Osteoblast (primary cell): ENCODE results near the gene PGLYRP1. TPM values are rescaled to one million over a fixed set of nuclear protein-coding genes. Genes with fewer than 3 reads are reported as not detected.

Experiments used
- DNase-seq: peaks from one replicate; pipeline ENCODE4 v3.0.0; 2011; ENCODE audit warnings: low spot score, mixed read lengths; ENCODE audit not compliant: insufficient read length; ENCODE audit errors: missing footprints
- H2AFZ ChIP-seq: 2 replicates; pipeline ENCODE4 v1.6.0; 2011; ENCODE audit warnings: mild to moderate bottlenecking, low read length
- H3K27ac ChIP-seq: 2 replicates; pipeline ENCODE4 v1.5.1; 2011; ENCODE audit warnings: mild to moderate bottlenecking, low read depth, low read length, moderate library complexity
- H3K27me3 ChIP-seq: 2 replicates; pipeline ENCODE4 v1.6.0; 2012; ENCODE audit warnings: mild to moderate bottlenecking, control low read depth, inconsistent platforms, low read length, moderate library complexity; ENCODE audit not compliant: insufficient read depth
- H3K36me3 ChIP-seq: 2 replicates; pipeline ENCODE4 v1.5.1; 2011; ENCODE audit warnings: mild to moderate bottlenecking, low read length, control low read depth, moderate library complexity; ENCODE audit not compliant: insufficient read depth
- H3K4me1 ChIP-seq: 2 replicates; pipeline ENCODE4 v1.5.1; 2011; ENCODE audit warnings: mild to moderate bottlenecking, low read length, control low read depth, moderate library complexity; ENCODE audit not compliant: insufficient read depth
- H3K4me2 ChIP-seq: 2 replicates; pipeline ENCODE4 v1.6.0; 2011; ENCODE audit warnings: mild to moderate bottlenecking, low read length; ENCODE audit not compliant: insufficient read depth
- H3K4me3 ChIP-seq: fragments of 200-600 bp; sonication (generic); 3 replicates; pipeline ENCODE4 v1.5.1; 2012; ENCODE audit warnings: mild to moderate bottlenecking, low read length, inconsistent platforms; ENCODE audit not compliant: insufficient read depth
- H3K79me2 ChIP-seq: 2 replicates; pipeline ENCODE4 v1.6.0; 2012; ENCODE audit warnings: mild to moderate bottlenecking, low read length, control low read depth, inconsistent platforms; ENCODE audit not compliant: insufficient read depth
- H3K9me3 ChIP-seq: 2 replicates; pipeline ENCODE4 v1.5.1; 2011; ENCODE audit warnings: low read depth, low read length, control low read depth
- H4K20me1 ChIP-seq: 2 replicates; pipeline ENCODE4 v1.6.0; 2012; ENCODE audit warnings: mild to moderate bottlenecking, low read length, control low read depth; ENCODE audit not compliant: insufficient read depth
- total RNA-seq: library from RNA; depleted of rRNA; stranded (reverse); fragments of >200 nt; gene quantifications from 2 replicates; pipeline ENCODE4 v1.2.3, GENCODE V29; 2012
- TF ChIP-seq, protein P1 (sequence below): IDR thresholded peaks from 2 replicates; pipeline ENCODE4 v1.5.1; 2011; ENCODE audit warnings: mild to moderate bottlenecking, low read depth, low read length, moderate library complexity; ENCODE audit errors: extremely low read depth

Gene PGLYRP1
- total RNA-seq, 1 donor: not detected

DNA sequence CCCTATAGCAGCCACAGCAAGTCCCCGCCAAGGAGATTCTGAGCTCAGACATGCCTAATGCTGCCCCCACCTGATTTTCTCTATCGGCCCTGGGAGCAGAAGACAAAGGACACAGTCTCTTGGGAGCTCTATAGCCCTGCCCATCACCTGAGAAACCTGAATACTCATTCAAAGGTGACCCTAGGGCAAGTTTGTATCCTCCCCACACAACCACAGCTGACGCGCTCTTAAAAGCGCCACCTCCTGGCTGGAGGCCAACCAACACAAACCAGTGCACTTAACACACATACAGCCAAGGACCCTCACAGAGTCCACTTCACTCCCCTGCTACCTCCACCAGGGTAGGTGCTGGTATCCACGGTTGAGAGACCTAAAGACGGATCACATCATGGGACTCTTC is 26.7 kb upstream of the PGLYRP1 start:
- TF ChIP-seq, protein P1, sequence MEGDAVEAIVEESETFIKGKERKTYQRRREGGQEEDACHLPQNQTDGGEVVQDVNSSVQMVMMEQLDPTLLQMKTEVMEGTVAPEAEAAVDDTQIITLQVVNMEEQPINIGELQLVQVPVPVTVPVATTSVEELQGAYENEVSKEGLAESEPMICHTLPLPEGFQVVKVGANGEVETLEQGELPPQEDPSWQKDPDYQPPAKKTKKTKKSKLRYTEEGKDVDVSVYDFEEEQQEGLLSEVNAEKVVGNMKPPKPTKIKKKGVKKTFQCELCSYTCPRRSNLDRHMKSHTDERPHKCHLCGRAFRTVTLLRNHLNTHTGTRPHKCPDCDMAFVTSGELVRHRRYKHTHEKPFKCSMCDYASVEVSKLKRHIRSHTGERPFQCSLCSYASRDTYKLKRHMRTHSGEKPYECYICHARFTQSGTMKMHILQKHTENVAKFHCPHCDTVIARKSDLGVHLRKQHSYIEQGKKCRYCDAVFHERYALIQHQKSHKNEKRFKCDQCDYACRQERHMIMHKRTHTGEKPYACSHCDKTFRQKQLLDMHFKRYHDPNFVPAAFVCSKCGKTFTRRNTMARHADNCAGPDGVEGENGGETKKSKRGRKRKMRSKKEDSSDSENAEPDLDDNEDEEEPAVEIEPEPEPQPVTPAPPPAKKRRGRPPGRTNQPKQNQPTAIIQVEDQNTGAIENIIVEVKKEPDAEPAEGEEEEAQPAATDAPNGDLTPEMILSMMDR: no peak
- Histone ChIP-seq H2AFZ (no peak overlapping the region), H3K79me2 (no peaks in the 10 kb centered on the region), H3K27ac (no peak overlapping the region), H3K4me2 (no peak overlapping the region), H3K9me3 (no peaks in the 10 kb centered on the region), H3K4me1 (no peaks in the 10 kb centered on the region), H3K4me3 (no peak overlapping the region), H3K27me3 (peaks cover 64% of the 10 kb centered on the region), H3K36me3 (no peaks in the 10 kb centered on the region), H4K20me1 (no peaks in the 10 kb centered on the region)
- DNase-seq: no peak

DNA sequence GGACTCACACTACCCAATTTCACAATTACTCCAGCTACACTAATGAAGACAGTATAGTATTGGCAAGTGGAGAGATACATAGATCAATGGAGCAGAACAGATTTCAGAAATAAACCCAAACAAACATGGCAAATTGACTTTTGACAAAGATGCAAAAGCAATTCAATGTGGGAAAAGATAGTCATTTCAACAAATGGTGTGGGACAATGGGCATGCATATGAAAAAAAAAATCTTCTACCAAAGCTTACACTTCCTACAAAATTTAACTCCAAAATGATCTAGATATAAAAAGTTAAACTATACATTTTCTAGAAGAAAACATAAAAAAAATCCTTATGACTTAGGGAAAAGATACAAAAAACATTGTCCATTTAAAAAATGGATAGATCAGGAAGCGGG is 20.7 kb upstream of the PGLYRP1 start:
- Histone ChIP-seq H3K4me3 (no peak overlapping the region), H3K27ac (no peak overlapping the region), H3K79me2 (no peaks in the 10 kb centered on the region), H3K4me2 (no peak overlapping the region), H3K27me3 (peaks cover 52% of the 10 kb centered on the region), H3K36me3 (no peaks in the 10 kb centered on the region), H3K4me1 (no peaks in the 10 kb centered on the region), H2AFZ (no peak overlapping the region), H3K9me3 (peaks cover 20% of the 10 kb centered on the region), H4K20me1 (no peaks in the 10 kb centered on the region)
- TF ChIP-seq, protein P1: no peak
- no peak for DNase-seq

DNA sequence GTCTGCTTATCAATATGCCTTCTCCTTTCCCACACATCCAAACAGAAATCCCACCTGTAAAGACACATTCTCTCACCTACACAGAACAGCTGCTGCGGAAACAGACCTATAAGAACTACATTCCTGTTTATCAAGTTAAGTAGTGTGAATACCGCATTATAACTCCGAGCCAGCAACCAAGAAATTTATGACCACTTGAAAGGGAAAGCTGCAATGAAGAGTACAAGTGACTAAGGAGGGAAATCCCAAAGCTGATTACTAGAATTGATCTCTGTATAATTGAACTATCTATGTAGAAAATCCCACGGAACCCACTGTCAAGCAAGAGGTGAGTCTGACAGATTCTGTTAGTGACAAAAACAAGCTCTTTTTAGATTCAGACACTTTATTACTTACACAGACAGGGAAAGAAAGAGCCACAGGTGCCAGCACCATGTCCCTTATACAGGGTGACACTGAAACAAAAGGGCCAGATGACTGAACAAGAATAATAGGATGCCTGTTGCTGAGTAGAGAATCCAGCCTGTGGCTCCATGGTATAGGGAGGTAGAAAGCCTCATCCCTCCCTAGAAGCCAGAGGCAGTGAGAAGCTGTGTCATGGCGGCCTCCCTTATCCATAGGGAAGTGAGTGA is 19.5 kb upstream of the PGLYRP1 start:
- no peak for DNase-seq
- Histone ChIP-seq H3K4me2 (no peak overlapping the region), H3K4me1 (no peaks in the 10 kb centered on the region), H3K79me2 (no peaks in the 10 kb centered on the region), H3K36me3 (no peaks in the 10 kb centered on the region), H3K27me3 (peaks cover 48% of the 10 kb centered on the region), H2AFZ (no peak overlapping the region), H4K20me1 (no peaks in the 10 kb centered on the region), H3K9me3 (peaks cover 20% of the 10 kb centered on the region), H3K4me3 (no peak overlapping the region), H3K27ac (no peak overlapping the region)
- TF ChIP-seq, protein P1: no peak

DNA sequence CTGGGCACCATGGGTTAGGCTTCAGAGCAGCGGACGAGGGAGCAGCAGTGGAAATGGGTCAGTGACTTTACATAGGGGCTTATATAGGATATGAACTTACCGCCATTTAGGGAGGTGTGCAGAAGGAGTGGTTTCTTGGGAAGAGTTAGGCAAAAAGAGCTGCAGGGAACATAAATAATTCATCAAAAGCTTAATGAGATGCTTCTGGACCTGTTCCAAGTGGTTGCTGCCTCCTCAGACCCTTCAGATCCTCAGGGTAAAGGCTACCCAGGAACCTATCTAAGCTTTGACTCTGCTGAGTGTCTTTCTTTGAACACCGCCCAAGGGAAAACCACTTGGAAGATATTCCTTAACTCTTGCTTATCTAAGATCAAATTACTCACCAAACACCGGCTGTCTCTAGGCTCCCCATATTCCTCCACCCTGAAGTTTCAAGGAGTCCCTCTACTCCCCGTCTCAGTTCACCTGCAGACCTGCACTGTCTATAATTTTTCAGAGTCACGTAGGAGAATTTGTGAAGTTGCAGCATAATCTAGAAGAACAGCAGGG is 18.2 kb upstream of the PGLYRP1 start, which contains the start of gene IGFL4:
Gene IGFL4, minus strand, starts transcription at position 51 of the 549 bp plus-strand sequence. Its CDS starts 40 bp downstream, at position 11.
- Histone ChIP-seq H4K20me1 (no peaks in the 10 kb centered on the region), H3K4me1 (no peaks in the 10 kb centered on the region), H3K27me3 (peaks cover 48% of the 10 kb centered on the region), H3K36me3 (no peaks in the 10 kb centered on the region), H2AFZ (no peak within 1 kb of the TSS), H3K79me2 (no peaks in the 10 kb centered on the region), H3K4me3 (no peak within 1 kb of the TSS), H3K4me2 (no peak within 1 kb of the TSS), H3K9me3 (peaks cover 20% of the 10 kb centered on the region), H3K27ac (no peak within 1 kb of the TSS)
- TF ChIP-seq, protein P1: no peak
- DNase-seq: no peak
